ENCODE data around the gene TMTC1.
"Not testable (repeated sequence)": the region's sequence is repeated elsewhere in the genome, so short reads cannot be mapped to it uniquely, and the experiment has no call there.

TMTC1 gene

GRCh38 chr12:29783773-29784666, at the start of gene TMTC1:
TSS of gene TMTC1 (minus strand) at chr12:29783942. CDS start at chr12:29783751, 191 bp downstream.
- DNase-seq: peak; percentile 38 to 67 (median 49)

- no peak for DNase-seq
Observed at GRCh38 chr12:29831173-29831572, 47.4 kb upstream of the TMTC1 start.

GRCh38 chr12:29830391-29830790, 46.6 kb upstream of the TMTC1 start:
- DNase-seq: no peak

- no peak for DNase-seq
Observed at GRCh38 chr12:29818916-29819623, 35.3 kb upstream of the TMTC1 start.

GRCh38 chr12:29816874-29817725, 33.4 kb upstream of the TMTC1 start:
- DNase-seq: no peak

GRCh38 chr12:29809616-29810361, 26.0 kb upstream of the TMTC1 start:
- DNase-seq: not testable (repeated sequence)

GRCh38 chr12:29807129-29807528, 23.4 kb upstream of the TMTC1 start:
- no peak for DNase-seq

GRCh38 chr12:29804019-29804418, 20.3 kb upstream of the TMTC1 start:
- DNase-seq: no peak

GRCh38 chr12:29799591-29799990, 15.8 kb upstream of the TMTC1 start:
- DNase-seq: no peak

- DNase-seq: peak; percentile 44 to 83 (median 63)
Observed at GRCh38 chr12:29797565-29798355, 14.0 kb upstream of the TMTC1 start.

- DNase-seq: no peak
Observed at GRCh38 chr12:29796823-29797263, 13.1 kb upstream of the TMTC1 start.

- no peak for DNase-seq
Observed at GRCh38 chr12:29795715-29796114, 12.0 kb upstream of the TMTC1 start.

- DNase-seq: no peak
Observed at GRCh38 chr12:29794862-29795261, 11.1 kb upstream of the TMTC1 start.

GRCh38 chr12:29792853-29793252, 9.1 kb upstream of the TMTC1 start:
- no peak for DNase-seq

GRCh38 chr12:29792132-29792531, 8.4 kb upstream of the TMTC1 start:
- DNase-seq: no peak

- DNase-seq: peak; percentile 50 to 58 (median 54)
Observed at GRCh38 chr12:29782871-29783772, 620 bp downstream of the TMTC1 start.

GRCh38 chr12:29782285-29782870, 1.4 kb downstream of the TMTC1 start:
- DNase-seq: peak; percentile 59 to 90 (median 81)

- DNase-seq: no peak
Observed at GRCh38 chr12:29781705-29782266, 2.0 kb downstream of the TMTC1 start.

GRCh38 chr12:29781188-29781587, 2.6 kb downstream of the TMTC1 start:
- no peak for DNase-seq
